Measurements from ENCODE around the gene CRABP2. TPM values are rescaled to one million over a fixed set of nuclear protein-coding genes. Genes with fewer than 3 reads are reported as not detected.

CRABP2 gene
- total and polyA plus RNA-seq, 2 of the 13 experiments (the other 11 are each of a cell fraction or from before 2014, with no cell fraction given) = 0.40 to 0.60 TPM

DNA sequence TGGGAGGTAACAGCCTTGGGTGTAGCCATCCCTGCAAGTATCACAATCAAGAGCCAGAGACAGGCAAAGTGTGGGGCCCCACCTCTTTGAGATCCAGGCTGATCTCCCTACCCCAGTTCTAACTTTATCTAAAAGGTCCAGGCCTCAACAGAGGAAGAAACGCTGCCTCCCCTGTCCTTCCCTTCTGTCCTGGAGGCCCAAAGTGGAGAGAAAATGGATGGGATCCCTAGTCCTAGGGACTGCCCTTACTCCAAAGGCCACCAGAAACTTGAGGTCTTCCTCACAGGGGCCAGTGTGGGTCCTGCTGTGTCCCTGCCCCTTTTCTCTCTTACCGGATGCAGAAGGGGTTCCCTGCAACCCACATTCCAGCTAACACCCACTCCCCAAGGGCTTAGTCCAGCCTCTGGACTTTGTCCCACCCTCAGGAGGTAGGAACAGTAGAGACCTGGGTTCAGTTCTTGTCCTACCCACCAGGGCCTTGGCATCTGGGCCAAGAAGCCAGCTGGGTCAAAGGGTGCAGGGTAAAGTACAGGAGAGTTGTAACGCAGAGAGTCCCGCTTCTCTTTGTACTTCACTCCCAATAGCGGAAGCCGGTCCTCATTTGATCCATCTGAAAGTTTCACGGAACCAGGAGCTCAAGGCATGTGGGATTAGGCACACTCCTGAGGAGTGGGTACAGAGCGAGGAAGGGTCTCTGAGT, 44.2 kb upstream of the CRABP2 start (continued):
- TF ChIP-seq, protein P1, sequence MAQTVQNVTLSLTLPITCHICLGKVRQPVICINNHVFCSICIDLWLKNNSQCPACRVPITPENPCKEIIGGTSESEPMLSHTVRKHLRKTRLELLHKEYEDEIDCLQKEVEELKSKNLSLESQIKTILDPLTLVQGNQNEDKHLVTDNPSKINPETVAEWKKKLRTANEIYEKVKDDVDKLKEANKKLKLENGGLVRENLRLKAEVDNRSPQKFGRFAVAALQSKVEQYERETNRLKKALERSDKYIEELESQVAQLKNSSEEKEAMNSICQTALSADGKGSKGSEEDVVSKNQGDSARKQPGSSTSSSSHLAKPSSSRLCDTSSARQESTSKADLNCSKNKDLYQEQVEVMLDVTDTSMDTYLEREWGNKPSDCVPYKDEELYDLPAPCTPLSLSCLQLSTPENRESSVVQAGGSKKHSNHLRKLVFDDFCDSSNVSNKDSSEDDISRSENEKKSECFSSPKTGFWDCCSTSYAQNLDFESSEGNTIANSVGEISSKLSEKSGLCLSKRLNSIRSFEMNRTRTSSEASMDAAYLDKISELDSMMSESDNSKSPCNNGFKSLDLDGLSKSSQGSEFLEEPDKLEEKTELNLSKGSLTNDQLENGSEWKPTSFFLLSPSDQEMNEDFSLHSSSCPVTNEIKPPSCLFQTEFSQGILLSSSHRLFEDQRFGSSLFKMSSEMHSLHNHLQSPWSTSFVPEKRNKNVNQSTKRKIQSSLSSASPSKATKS (CRISPR knock-in tag; IDR thresholded peaks at IDR 0.05) = no peak
- TF ChIP-seq ZNF234 (CRISPR knock-in tag; conservative IDR thresholded peaks at IDR 0.05) = no peak
- no peak for TF ChIP-seq U2AF2 (IDR thresholded peaks at IDR 0.05; ENCODE audit: low read depth, low read length)
- no peak for TF ChIP-seq PHF21A (CRISPR knock-in tag; IDR thresholded peaks at IDR 0.05)
- TF ChIP-seq, protein P2, sequence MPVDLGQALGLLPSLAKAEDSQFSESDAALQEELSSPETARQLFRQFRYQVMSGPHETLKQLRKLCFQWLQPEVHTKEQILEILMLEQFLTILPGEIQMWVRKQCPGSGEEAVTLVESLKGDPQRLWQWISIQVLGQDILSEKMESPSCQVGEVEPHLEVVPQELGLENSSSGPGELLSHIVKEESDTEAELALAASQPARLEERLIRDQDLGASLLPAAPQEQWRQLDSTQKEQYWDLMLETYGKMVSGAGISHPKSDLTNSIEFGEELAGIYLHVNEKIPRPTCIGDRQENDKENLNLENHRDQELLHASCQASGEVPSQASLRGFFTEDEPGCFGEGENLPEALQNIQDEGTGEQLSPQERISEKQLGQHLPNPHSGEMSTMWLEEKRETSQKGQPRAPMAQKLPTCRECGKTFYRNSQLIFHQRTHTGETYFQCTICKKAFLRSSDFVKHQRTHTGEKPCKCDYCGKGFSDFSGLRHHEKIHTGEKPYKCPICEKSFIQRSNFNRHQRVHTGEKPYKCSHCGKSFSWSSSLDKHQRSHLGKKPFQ (CRISPR knock-in tag; IDR thresholded peaks at IDR 0.05; ENCODE audit: insufficient replicate concordance) = no peak
- no peak for TF ChIP-seq NPAS2 (CRISPR knock-in tag; IDR thresholded peaks at IDR 0.05; ENCODE audit: borderline replicate concordance)
- no peak for TF ChIP-seq BHLHE40 (IDR thresholded peaks at IDR 0.05; ENCODE audit: low read length)
- TF ChIP-seq, protein P3, sequence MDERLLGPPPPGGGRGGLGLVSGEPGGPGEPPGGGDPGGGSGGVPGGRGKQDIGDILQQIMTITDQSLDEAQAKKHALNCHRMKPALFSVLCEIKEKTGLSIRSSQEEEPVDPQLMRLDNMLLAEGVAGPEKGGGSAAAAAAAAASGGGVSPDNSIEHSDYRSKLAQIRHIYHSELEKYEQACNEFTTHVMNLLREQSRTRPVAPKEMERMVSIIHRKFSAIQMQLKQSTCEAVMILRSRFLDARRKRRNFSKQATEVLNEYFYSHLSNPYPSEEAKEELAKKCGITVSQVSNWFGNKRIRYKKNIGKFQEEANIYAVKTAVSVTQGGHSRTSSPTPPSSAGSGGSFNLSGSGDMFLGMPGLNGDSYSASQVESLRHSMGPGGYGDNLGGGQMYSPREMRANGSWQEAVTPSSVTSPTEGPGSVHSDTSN (CRISPR knock-in tag; IDR thresholded peaks at IDR 0.05) = no peak
- no peak for TF ChIP-seq ZBTB42 (CRISPR knock-in tag; IDR thresholded peaks at IDR 0.05)
- no peak for TF ChIP-seq KLF6 (CRISPR knock-in tag; IDR thresholded peaks at IDR 0.05)
- no peak for TF ChIP-seq ZNF317 (CRISPR knock-in tag; IDR thresholded peaks at IDR 0.05)
- TF ChIP-seq ZNF878 (CRISPR knock-in tag; IDR thresholded peaks at IDR 0.05) = no peak
- no peak for TF ChIP-seq ZNF709 (CRISPR knock-in tag; IDR thresholded peaks at IDR 0.05)
- no peak; the same call in 1 of the 2 replicates for TF ChIP-seq ZNF546 (CRISPR knock-in tag; conservative IDR thresholded peaks at IDR 0.05)
- no peak for TF ChIP-seq FIP1L1 (IDR thresholded peaks at IDR 0.05; ENCODE audit: borderline replicate concordance, insufficient read depth, low read depth, low read length)
- TF ChIP-seq, protein P4, sequence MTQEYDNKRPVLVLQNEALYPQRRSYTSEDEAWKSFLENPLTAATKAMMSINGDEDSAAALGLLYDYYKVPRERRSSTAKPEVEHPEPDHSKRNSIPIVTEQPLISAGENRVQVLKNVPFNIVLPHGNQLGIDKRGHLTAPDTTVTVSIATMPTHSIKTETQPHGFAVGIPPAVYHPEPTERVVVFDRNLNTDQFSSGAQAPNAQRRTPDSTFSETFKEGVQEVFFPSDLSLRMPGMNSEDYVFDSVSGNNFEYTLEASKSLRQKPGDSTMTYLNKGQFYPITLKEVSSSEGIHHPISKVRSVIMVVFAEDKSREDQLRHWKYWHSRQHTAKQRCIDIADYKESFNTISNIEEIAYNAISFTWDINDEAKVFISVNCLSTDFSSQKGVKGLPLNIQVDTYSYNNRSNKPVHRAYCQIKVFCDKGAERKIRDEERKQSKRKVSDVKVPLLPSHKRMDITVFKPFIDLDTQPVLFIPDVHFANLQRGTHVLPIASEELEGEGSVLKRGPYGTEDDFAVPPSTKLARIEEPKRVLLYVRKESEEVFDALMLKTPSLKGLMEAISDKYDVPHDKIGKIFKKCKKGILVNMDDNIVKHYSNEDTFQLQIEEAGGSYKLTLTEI (CRISPR knock-in tag; conservative IDR thresholded peaks at IDR 0.05) = no peak
- TF ChIP-seq KDM3A (CRISPR knock-in tag; IDR thresholded peaks at IDR 0.05; ENCODE audit: low read depth) = no peak
- TF ChIP-seq, protein P5, sequence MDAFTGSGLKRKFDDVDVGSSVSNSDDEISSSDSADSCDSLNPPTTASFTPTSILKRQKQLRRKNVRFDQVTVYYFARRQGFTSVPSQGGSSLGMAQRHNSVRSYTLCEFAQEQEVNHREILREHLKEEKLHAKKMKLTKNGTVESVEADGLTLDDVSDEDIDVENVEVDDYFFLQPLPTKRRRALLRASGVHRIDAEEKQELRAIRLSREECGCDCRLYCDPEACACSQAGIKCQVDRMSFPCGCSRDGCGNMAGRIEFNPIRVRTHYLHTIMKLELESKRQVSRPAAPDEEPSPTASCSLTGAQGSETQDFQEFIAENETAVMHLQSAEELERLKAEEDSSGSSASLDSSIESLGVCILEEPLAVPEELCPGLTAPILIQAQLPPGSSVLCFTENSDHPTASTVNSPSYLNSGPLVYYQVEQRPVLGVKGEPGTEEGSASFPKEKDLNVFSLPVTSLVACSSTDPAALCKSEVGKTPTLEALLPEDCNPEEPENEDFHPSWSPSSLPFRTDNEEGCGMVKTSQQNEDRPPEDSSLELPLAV (CRISPR knock-in tag; conservative IDR thresholded peaks at IDR 0.05; ENCODE audit: low read depth) = no peak
- no peak for TF ChIP-seq REL (CRISPR knock-in tag; conservative IDR thresholded peaks at IDR 0.05)
- TF ChIP-seq ZNF441 (CRISPR knock-in tag; IDR thresholded peaks at IDR 0.05; ENCODE audit: borderline replicate concordance) = no peak
- TF ChIP-seq ZNF207 (IDR thresholded peaks at IDR 0.05; ENCODE audit: borderline replicate concordance) = no peak
- no peak for TF ChIP-seq ARID2 (CRISPR knock-in tag; IDR thresholded peaks at IDR 0.05; ENCODE audit: borderline replicate concordance)
